ENCODE data around the gene ZNF771.
"Not testable (repeated sequence)": the region's sequence is repeated elsewhere in the genome, so short reads cannot be mapped to it uniquely, and the experiment has no call there.

The ZNF771 gene

DNA sequence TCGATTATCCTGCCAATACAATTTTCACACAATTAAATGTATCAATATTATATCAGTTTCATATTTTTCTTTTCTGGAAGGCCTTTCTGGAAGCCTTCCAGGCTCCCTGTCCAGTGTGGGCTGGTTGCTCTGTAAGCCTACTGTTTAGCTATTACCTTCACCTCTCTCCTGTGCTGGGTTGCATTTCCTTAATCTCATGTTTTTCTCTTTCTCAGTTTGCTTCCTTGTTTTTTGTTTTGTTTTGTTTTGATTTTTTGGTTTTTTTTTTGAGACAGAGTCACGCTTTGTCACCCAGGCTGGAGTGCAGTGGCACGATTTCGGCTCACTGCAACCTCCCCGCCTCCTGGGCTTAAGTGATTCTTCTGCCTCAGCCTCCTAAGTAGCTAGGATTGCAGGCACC, 31.4 kb downstream of the ZNF771 start:
- DNase-seq: no peak

DNA sequence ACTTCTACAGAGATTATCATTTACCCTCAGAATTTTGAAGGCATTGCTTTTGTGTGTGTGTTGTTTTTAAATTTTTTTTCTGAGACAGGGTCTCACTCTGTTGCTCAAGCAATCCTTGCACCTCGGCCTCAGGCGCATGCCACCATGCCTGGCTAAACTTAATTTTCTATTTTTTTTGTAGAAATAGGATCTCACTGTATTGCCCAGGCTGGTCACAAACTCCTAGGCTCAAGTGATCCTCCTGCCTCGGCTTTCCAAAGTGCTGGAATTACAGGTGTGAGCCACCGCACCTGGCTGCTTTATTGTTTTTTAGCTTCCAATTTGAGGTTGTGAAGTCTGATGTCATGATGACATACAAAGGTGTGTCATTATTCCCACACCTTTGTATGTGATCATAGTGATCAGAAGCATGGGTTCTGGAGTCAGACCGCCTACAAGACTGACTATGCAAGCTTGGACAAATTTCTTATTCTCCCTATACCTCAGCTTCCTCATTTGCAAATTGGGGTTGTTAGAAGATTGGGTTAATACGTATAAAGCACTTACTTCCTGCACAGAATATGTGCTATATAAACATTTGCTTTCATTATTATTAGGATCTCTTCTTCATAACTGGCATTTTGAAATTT, 32.4 kb downstream of the ZNF771 start:
- no peak for DNase-seq

- DNase-seq: no peak
Measured at GRCh38 chr16:30443631-30444030, 36.2 kb downstream of the ZNF771 start.

- DNase-seq: no peak
Measured at GRCh38 chr16:30444231-30445148, 37.1 kb downstream of the ZNF771 start.

DNA sequence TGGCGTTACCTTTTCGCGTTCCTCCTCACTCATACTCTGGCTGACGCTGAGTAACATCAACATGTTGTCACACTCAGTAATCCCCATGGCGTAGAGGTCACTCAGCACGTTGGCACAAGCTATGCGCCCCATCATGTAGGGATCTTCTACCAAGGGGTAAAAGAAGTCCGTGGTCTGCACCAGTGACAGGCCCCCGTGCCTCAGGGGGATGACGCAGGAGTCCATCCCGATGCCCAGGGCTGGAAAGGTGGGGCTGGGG, 37.7 kb downstream of the ZNF771 start:
- no peak for DNase-seq

DNA sequence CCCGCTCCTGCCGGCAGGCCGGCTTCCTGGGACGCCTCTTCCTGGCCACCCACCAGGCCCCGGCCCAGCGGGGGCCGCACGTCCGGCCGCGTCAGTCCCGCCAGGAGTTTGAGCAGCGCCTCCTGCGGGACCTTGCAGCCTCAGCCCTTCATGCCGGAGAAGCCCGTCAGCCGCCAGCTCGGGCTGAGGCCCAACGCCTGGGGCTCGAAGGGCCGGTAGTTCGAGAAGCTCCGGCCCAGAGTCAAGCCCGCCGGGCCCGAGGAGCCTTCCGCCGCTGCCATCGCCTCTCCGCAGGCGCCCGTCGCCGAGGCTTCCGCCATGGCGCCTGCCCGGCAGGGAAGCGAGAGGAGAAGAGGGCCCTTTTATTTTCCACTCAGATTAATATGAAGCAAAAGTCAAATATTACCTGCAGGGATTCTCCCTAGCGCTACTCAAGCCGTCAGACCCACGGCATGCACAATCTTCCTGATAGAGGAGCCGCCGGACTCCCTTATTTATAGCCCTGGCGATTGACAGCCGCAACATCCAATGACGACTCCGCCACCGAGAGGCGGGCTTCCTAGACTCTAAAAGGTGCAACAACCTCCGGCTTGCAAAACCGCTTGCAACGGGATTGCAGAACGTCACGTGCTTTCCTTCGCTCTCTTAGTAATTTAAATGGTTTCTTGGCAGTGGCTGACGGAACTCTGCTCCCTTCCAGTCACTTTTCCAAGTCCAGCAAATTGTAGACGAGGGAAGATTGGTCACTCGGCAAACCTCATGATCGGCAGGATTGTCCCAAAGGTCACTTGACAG, 38.2 kb downstream of the ZNF771 start, which contains the start of gene SEPHS2:
Gene SEPHS2 (minus strand): TSS at position 467 of the 795 bp plus-strand sequence. CDS start 147 bp downstream, at position 320.
- DNase-seq: peak; percentile 98

- no peak for DNase-seq
Measured at GRCh38 chr16:30446203-30446595, 38.8 kb downstream of the ZNF771 start.

DNA sequence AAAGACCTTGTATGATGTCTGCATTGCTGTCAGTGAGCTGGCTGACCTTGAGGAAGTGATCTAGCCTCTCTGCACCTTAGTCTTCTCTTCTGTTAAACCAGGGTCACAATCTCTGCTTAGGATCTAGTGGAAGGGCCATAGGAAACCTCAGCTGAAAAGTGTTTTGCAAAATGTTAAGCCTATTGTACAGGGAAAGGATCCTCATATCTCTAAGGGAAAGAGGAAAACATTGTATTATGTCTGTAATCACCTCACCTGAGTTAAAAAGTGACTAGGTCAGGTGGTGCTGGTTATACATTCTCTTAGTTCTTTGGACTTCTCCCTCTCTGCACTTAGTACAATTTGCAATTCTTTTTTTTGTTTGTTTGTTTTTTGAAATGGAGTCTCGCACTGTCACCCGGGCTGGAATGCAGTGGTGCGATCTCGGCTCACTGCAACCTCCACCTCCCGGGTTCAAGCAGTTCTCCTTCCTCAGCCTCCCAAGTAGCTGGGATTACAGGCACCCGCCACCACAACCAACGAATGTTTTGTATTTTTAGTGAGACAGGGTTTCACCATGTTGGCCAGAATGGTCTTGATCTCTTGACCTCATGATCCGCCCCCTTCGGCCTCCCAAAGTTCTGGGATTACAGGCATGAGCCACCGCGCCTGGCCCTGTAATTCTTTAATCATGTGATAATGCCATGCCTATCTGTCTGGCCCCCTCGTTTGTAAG, 40.3 kb downstream of the ZNF771 start:
- no peak for DNase-seq

- no peak for DNase-seq
Measured at GRCh38 chr16:30449116-30449435, 41.7 kb downstream of the ZNF771 start.

GRCh38 chr16:30452709-30453580, 45.5 kb downstream of the ZNF771 start:
- not testable (repeated sequence) for DNase-seq

DNA sequence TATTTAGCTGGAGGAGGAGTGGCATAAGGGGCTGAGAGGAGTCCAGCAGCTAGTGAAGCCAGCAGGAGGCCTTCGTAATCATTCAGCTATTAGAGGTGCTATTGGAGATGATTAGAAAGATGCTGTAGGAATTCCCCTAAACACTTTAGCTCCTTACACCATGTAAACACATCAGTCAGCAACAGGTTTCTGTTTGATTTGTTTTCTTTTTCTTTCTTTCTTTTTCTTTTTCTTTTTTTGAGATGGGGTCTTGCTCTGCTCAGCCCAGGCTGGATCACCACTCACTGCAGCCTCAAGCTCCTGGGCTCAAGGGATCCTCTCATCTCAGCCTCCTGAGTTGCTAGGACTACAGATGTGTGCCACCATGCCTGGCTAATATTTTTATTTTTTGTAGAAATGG, 48.9 kb downstream of the ZNF771 start:
- DNase-seq: no peak

DNA sequence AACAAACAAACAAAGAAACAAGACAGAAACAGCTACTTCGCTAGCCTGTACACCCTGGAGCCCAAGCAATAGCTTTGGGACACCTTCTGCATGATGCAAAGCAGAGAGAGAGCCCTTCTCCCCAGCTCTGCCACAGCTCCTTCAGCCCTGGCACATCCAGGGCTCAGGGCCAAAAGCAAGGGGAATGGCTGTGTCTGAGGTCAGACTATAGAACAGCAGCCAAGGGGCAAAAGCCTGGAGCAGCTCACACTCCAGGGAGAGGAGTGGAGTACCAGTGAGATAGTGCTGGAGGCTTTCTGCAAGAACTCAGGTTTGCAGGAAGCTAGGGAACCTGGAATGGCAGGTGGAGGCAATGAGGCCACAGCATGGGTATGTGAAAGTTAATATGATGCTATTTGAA, 49.9 kb downstream of the ZNF771 start:
- no peak for DNase-seq

DNA sequence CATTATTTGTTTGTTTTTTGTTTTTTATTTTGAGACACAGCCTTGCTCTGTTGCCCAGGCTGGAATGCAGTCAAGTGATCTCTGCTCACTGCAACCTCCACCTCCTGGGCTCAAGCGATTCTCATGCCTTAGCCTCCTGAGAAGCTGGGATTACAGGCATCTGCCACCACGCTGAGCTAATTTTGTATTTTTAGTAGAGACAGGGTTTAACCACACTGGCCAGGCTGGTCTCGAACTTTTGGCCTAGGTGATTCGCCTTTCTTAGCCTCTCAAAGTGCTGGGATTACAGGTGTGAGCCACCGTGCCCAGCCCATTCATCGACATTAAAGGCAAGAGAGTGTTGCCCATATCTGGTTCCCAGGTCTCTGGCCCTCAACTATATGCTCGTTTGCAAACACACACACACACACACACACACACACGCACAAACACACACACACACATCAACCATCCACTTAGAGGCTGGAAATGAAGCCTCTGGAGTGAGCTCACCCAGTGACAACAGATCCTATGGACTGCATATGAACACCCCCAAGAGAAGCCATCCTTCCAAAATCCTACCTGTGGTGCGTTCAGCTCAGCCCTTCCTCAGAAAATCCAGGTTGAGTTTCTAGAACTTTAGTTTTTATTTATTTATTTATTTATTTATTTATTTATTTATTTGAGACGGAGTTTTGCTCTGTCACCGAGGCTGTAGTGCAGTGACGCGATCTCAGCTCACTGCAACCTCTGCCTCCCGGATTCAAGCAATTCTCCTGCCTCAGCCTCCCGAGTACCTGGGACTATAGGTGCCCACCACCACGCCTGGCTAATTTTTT, 50.5 kb downstream of the ZNF771 start:
- DNase-seq: no peak

- no peak for DNase-seq
Measured at GRCh38 chr16:30458561-30459394, 51.4 kb downstream of the ZNF771 start.

DNA sequence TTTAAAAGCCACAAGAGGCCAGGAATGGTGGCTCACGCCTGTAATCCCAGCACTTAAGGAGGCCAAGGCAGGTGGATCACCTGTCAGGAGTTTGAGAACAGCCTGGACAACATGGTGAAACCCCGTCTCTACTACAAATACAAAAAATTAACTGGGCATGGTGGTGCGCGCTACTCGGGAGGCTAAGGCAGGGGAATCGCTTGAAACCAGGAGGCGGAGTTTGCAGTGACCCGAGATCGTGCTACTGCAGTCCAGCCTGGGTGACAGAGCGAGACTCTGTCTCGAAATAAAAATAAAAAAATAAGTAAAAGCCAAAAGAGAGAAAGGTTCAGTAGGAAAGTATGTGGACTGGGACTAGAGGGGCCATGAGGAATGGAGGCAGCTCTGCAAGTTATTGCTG, 52.0 kb downstream of the ZNF771 start:
- no peak for DNase-seq

DNA sequence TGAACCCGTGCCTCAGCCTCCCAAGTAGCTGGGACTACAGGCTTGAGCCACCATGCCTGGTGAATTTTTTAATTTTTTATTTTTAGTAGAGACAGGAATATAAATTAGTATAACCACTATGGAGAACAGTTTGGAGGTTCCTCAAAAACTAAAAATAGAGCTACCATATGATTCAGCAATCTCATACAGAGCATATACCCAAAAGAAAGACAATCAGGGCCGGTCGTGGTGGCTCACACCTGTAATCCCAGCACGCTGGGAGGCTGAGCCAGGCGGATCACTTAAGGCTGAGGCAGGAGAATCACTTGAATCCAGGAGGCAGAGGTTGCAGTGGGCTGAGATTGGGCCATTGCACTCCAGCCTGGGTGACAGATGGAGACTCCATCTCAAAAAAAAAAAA, 54.0 kb downstream of the ZNF771 start:
- DNase-seq: not testable (repeated sequence)

- DNase-seq: no peak
Measured at GRCh38 chr16:30464078-30464477, 56.7 kb downstream of the ZNF771 start.
